GDM1 (cell line): Measurements from ENCODE around the gene CTDSPL.

Source experiments
- DNase-seq: peaks from one replicate; lab custom pipeline; 2025; lab: John Stamatoyannopoulos, UW

CTDSPL gene

DNA sequence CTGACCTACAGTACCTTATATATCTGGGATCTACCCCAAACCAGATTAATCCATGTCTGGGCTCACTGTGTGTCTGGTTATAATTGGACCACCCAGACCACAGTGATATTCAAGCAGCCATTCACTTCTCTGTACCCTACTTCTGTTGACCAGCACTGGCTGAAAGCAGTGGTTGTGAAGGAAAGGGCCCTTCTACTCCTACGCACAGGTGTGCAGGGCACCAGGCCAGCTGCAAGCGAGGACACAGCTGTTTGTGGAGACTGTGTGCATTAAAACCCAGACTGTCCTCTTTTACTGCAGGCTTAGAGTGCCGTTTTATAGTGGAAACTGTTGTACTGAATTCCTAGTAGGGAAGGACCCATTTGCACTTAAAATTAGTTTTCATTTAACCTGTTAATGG lies 29.5 kb downstream of the CTDSPL start:
- DNase-seq = no peak

DNA sequence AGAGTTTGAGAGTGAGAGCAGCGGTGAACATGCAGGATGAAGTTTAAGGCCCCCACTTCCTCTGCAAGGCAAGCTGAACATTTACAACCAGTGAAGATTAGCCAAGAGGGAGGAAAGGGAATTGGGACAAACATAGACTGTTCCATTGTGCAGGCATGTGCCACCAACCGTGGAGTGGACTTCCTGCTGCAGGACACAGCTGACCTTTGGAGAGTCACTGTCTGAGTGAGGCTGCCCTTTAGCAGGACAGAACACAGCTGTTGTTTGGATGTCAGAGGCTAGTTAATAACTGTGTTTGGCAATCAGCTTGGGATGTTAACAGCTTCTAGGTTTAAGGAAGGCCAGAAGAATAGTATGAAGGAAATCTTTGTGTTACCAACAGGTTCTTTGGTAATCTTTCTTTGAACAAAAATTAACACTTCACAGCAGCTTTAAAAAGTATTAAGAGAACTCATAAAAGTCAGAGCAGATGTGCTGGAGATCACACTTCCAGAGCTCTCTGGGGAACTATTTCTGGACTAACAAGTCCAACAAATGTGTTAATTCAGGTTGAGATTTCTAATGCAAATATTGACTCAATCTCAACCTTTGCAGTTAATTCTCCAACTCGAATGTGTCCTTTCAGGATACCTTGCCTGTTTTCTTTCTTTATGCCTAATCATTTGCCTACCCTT lies 31.4 kb downstream of the CTDSPL start:
- no peak for DNase-seq

- no peak for DNase-seq
These were observed 35.1 kb downstream of the CTDSPL start for GRCh38 chr3:37896827-37897226.

GRCh38 chr3:37897763-37898162 lies 36.1 kb downstream of the CTDSPL start:
- DNase-seq = no peak

GRCh38 chr3:37898424-37898823 lies 36.7 kb downstream of the CTDSPL start:
- DNase-seq = no peak

- DNase-seq = peak; percentile 39
These were observed 37.5 kb downstream of the CTDSPL start for GRCh38 chr3:37899101-37899707.

- peak; percentile 62 for DNase-seq
These were observed 38.1 kb downstream of the CTDSPL start for GRCh38 chr3:37899711-37900306.

DNA sequence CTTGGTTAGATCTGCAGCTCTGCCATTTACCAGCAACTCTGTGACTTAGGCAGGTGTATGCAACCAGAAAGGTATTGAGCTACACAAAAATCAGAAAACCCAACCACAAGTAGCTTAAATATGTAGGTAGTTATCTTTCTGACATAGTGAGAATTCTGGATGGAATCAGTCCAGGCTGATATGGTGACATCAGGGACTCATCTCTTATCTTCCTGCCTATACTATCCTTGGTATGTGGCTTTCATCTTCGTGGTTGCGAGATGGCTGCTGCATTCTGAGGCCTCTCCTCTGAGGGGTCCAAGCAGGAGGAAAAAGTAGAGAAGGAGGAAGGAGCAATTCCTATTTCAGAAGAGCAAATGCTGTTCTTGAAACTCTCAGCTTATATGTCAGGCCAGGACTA lies 40.0 kb downstream of the CTDSPL start:
- no peak for DNase-seq

GRCh38 chr3:37902674-37903073 lies 41.0 kb downstream of the CTDSPL start:
- no peak for DNase-seq

GRCh38 chr3:37903320-37903719 lies 41.6 kb downstream of the CTDSPL start:
- DNase-seq = no peak

DNA sequence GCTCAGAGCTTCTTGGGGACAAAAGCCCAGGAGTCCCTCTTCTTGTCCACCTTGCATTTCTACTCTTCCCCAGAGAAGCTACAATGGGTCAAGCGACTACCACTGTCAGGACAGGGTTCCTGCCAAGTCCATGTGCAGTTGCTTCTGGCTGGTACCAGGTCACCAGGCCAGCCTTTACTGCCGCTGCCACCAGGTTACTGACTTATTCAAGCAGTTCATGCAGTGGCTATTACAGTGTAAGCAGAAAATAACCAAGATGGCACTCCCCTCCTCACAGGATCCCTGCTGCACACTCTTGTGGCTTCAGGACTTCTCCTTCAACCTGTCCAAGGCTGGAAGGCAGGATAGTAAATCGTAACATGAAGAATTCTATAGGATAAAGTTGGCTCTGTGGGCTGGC lies 42.1 kb downstream of the CTDSPL start:
- no peak for DNase-seq

- no peak for DNase-seq
These were observed 42.9 kb downstream of the CTDSPL start for GRCh38 chr3:37904601-37905000.

DNA sequence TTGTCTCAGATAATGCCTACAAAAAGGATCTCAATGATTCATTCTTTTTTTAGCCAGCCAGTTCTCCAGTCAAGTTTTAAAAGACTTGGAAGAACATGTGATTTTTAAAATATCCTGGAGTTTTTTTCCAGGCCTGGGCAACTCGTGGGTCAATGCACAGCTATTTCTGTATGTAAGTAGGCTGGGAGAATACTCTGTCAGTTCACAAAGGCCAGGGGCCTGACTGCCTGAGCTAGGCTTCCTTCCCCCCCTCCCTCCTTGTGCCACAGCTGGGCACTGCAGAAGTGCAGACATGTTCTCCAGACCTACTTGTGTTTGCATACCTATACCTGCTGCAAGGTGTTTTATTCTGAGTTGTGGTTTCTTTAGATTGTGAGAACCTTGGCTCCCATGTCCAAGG lies 43.7 kb downstream of the CTDSPL start:
- DNase-seq = no peak

- DNase-seq = peak; percentile 23
These were observed 44.5 kb downstream of the CTDSPL start for GRCh38 chr3:37905987-37906674.

DNA sequence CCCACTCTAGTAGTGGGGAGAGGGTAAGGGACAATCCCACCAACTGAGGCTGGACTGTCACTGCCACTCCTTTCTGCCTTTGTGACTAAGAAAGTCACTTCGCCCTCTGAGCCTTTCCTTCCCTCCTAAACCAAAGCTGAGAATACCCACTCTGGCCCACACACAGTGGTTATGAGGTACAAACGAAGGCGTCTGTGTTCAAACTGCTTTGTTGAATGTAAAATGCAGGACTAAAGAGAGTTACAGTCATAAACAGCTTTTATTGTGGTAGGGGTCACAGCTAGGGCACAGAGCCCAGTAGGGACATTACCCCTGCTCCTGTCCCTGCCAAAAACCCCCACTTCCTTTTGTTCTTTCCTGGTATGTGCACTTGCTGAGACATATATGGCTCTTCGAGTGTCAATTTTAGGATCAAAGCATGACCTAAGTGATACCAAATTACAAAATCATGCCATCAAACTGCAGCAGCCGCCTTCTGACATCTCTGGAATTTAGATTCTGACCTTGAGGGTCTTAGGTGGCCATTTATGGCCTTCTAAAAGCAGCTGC lies 45.1 kb downstream of the CTDSPL start:
- no peak for DNase-seq

DNA sequence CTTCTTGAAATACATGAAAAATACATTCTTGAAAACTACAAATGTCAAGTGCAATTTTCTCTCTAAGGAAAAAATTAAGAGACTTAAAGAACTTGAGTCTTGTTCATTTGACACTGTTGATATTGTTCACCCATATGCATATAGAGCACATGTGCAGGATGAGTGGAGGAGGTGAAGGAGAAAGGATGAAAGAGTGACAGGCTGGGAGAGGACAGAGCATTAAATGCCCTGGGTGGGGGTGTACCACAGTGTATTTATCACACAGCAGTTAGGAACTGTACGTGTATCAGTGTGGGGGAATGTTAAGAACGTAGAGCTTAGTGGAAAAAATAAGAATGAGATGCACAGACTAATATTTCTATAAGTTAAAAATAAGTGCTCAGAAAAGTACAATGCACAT lies 45.7 kb downstream of the CTDSPL start:
- DNase-seq = no peak

DNA sequence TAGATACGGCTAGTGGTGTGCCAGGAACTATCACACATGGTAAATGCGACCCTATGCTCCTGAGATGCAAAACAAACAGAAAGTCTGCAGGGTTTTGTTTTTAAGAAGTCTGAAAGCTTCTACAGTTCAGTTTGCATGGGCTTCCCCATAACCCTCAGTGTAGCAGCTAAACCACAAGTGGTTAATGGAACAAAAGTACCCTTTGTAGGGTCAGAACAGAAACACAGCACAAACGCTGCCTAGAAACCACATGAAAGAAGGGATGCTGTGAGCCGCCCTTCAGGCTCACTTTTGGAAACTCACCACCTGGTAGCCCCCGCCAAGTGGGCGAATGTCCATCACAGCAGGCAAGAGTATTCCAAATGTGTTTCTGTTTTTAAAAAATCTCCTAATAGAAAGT lies 46.2 kb downstream of the CTDSPL start:
- peak; percentile 36 for DNase-seq

DNA sequence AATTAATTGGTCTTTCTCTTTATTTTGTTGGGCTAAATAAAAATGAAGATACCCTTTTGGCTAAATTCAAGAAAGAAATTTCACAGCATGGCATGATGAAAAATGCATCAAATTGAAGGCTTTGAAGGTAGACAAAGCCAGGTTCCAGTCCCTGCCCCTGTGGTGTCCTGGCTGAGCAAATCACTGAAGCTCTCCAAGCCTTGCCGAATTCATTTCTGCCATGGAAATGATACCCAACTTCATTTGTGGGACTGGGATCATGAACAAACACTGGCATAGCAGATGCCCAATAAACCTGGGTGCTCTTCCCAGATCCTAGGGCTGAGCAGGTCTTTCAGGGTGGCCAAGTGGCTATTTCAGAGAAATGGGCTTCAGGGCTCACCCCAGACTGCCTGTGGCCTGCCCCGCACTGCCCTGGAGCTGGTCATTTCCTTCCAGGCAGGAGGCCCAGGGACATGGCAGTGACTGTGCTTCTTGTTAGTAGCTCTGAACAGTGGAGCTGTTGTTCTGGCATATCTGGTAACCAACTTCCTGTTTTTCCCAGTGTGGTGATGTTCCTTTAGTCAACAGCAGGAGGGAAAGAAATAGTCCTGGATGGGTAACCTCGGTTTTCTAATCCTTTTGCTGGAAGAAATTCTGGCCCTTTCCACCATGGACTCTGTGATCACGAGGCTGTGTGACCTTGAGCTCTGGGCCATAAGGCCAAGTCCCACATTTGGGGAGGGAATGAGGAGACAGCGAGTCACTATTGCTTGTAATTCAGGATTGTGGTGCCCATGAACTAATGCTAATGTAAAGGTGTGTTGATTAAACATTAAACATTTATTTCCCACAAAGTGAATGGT lies 47.6 kb downstream of the CTDSPL start:
- no peak for DNase-seq

DNA sequence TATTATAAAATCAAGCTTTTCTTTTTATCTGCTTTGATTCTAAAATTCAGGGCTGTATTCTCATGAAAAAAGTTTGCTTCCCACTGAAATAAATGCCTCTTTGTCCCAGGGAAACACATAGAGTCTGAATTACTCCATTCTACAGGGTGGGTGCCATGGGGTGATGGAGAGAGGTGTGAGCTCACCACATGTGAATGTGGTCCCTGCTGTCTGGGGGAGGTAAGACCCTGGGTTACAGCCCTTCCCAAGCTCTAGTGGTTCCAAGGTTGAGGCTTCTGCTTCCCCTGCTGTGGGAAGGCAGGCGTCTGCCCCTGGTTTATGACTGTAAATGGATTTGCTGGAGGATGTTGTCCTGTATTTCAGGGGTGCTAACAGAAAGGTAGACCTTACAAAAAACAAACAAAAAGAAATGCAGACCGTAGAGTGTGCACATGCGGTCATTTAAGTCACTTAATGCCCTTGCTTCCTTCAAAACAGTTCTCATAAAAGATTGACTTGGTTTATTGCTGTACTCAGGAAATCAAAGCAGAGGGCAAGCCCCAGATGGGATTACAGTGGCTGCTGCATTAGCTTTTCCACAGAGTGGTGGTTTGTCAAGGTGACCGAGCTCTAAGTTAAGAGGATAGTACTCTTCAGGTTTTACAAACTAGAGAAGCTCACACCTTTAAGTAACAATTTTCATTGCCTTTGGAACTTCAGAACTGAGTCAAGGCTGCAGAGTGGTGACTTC lies 49.2 kb downstream of the CTDSPL start:
- DNase-seq = no peak

GRCh38 chr3:37912052-37912733 lies 50.5 kb downstream of the CTDSPL start:
- DNase-seq = no peak

DNA sequence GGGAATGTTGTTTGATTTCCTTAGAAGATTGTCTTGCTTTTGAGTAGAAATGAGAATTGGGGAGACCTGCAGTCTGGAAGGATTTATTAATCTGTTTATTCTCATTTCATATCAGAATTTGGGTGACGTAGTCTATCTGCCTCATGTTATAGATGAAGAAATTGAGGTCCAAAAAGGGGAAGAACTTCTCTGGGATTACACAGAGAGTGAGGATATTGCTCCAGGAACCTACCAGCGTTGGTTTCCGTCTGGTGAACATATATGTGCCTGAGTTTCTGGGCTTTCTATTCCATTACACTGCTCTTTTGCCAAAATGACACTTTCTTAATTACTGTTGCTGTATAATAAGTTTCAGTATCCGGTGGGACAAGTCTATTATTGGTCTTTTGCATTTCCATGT lies 51.8 kb downstream of the CTDSPL start:
- no peak for DNase-seq
